ENCODE data around the gene PDCD11.

DNA sequence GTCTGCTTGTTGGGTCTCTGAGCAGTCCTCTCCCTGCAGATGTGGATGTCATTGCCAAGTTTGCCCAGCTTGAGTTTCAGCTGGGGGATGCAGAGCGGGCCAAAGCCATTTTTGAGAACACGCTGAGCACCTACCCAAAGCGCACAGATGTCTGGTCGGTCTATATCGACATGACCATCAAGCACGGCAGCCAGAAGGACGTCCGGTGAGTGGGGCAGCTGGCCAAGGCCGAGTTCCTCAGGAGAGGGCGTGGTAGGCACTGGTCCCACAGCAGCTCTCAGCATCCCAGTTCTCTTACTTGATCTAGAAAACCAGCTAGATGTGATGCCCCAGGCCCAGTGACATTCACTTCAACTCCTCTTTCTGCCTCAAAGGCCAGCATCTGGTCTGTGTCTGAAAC lies 48.1 kb downstream of the PDCD11 start:
- no peak for TF ChIP-seq CTCF (IDR thresholded peaks at IDR 0.05)
- TF ChIP-seq EP300 (IDR thresholded peaks at IDR 0.05): no peak
- no peak for TF ChIP-seq KDM1A (IDR thresholded peaks at IDR 0.05; ENCODE audit: low read depth)
- TF ChIP-seq CEBPB (IDR thresholded peaks at IDR 0.05): no peak
- TF ChIP-seq RFX5 (IDR thresholded peaks at IDR 0.05): no peak
- TF ChIP-seq REST (IDR thresholded peaks at IDR 0.05): no peak
- no peak for TF ChIP-seq ZFP36 (IDR thresholded peaks at IDR 0.05; ENCODE audit: borderline replicate concordance, partially characterized antibody)
- no peak for TF ChIP-seq BHLHE40 (IDR thresholded peaks at IDR 0.05; ENCODE audit: low read depth, low read length)
- TF ChIP-seq EHMT2 (IDR thresholded peaks at IDR 0.05; ENCODE audit: low read depth): no peak
- TF ChIP-seq RAD21 (conservative IDR thresholded peaks at IDR 0.05 in 1 of 2, IDR thresholded peaks at IDR 0.05 in 1 of 2): no peak
